MM.1S (cell line): Measurements from ENCODE around the gene CYP4F8.

Experiments
- DNase-seq: peaks from one replicate; pipeline ENCODE4 v3.0.0-alpha.2; 2015
- H2AFZ ChIP-seq: fragments of 300-600 bp; sonication (generic); 2 replicates; pipeline ENCODE4 v1.6.0; 2016; ENCODE audit warnings: antibody characterized with exemption, low read length
- H3F3A ChIP-seq: fragments of 300-600 bp; sonication (generic); 2 replicates; pipeline ENCODE4 v1.6.1; 2016; ENCODE audit warnings: mild to moderate bottlenecking, antibody characterized with exemption, low read length, moderate library complexity, mixed read lengths; ENCODE audit not compliant: insufficient read depth
- H3K27ac ChIP-seq: fragments of 300-600 bp; sonication (generic); 2 replicates; pipeline ENCODE4 v1.5.1; 2016; ENCODE audit warnings: mild to moderate bottlenecking, low read length
- H3K27me3 ChIP-seq: fragments of 300-600 bp; sonication (generic); replicated peaks from 2 replicates; pipeline ENCODE4 v1.6.0; 2016; ENCODE audit warnings: low read length; ENCODE audit not compliant: insufficient read depth
- H3K36me3 ChIP-seq: fragments of 300-600 bp; sonication (generic); replicated peaks from 2 replicates; pipeline ENCODE4 v1.6.1; 2016; ENCODE audit warnings: mild to moderate bottlenecking, low read length, mixed read lengths; ENCODE audit not compliant: insufficient read depth
- H3K4me1 ChIP-seq: fragments of 300-600 bp; sonication (generic); 2 replicates; pipeline ENCODE4 v1.6.1; 2016; ENCODE audit warnings: low read length, mixed read lengths
- H3K4me2 ChIP-seq: fragments of 300-600 bp; sonication (generic); 2 replicates; pipeline ENCODE4 v1.6.0; 2016; ENCODE audit warnings: low read depth, low read length
- H3K4me3 ChIP-seq: fragments of 300-600 bp; sonication (generic); 2 replicates; pipeline ENCODE4 v1.5.1; 2016; ENCODE audit warnings: low read length, mixed read lengths
- H3K79me2 ChIP-seq: fragments of 300-600 bp; sonication (generic); 2 replicates; pipeline ENCODE4 v1.6.1; 2016; ENCODE audit warnings: mixed run types, low read length, mixed read lengths
- H3K9ac ChIP-seq: fragments of 300-600 bp; sonication (generic); 2 replicates; pipeline ENCODE4 v1.6.1; 2016; ENCODE audit warnings: low read length, mixed read lengths
- H3K9me2 ChIP-seq: fragments of 300-600 bp; sonication (generic); replicated peaks from 2 replicates; pipeline ENCODE4 v1.6.1; 2016; ENCODE audit warnings: mild to moderate bottlenecking, low read length, mixed read lengths; ENCODE audit not compliant: insufficient read depth
- H3K9me3 ChIP-seq: fragments of 300-600 bp; sonication (generic); replicated peaks from 2 replicates; pipeline ENCODE4 v1.6.1; 2016; ENCODE audit warnings: mild to moderate bottlenecking, low read length, mixed read lengths; ENCODE audit not compliant: insufficient read depth
- H4K20me1 ChIP-seq: fragments of 300-600 bp; sonication (generic); 2 replicates; pipeline ENCODE4 v1.6.1; 2016; ENCODE audit warnings: mild to moderate bottlenecking, low read length, moderate library complexity, mixed read lengths; ENCODE audit not compliant: insufficient read depth
- EZH2 ChIP-seq: fragments of 300-600 bp; sonication (generic); optimal IDR thresholded peaks from 2 replicates; pipeline ENCODE3; 2017; ENCODE audit warnings: low read depth, mild to moderate bottlenecking, antibody characterized with exemption, low read length, mixed read lengths
- EZH2phosphoT487 ChIP-seq: fragments of 300-600 bp; sonication (generic); IDR thresholded peaks from 2 replicates; pipeline ENCODE4 v1.6.1; 2018; ENCODE audit warnings: antibody characterized with exemption, low read length
- TF ChIP-seq, protein P1 (sequence below): fragments of 300-600 bp; sonication (generic); IDR thresholded peaks from 2 replicates; pipeline ENCODE4 v1.5.1; 2016; ENCODE audit warnings: antibody characterized with exemption, low read length, mixed read lengths

The CYP4F8 gene

DNA sequence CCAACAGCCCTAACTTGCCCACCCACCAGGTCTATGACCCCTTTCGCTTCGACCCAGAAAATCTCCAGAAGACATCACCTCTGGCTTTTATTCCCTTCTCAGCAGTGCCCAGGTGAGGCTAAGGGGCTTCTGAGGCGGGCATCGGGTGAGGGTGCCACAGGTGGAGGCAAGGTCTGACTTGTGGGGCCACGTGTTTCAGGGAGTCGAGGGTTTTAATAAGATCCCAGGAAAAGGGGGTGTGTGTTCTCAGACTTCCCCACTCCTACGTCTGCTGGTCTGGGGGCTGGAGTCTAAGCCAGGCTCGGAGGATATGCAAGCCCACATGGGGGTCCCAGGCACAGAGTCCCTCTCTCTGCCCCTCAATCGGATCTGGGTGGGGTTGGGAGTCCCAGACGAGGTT lies 30.9 kb upstream of the CYP4F8 start:
- H3K9me2 ChIP-seq: no peaks in the 10 kb centered on the region
- no peak overlapping the region; the same call in 1 of the 2 replicates for H3K4me2 ChIP-seq
- no peaks in the 10 kb centered on the region for H3K9me3 ChIP-seq
- TF ChIP-seq EZH2phosphoT487: no peak
- no peak for TF ChIP-seq EZH2
- TF ChIP-seq, protein P1, sequence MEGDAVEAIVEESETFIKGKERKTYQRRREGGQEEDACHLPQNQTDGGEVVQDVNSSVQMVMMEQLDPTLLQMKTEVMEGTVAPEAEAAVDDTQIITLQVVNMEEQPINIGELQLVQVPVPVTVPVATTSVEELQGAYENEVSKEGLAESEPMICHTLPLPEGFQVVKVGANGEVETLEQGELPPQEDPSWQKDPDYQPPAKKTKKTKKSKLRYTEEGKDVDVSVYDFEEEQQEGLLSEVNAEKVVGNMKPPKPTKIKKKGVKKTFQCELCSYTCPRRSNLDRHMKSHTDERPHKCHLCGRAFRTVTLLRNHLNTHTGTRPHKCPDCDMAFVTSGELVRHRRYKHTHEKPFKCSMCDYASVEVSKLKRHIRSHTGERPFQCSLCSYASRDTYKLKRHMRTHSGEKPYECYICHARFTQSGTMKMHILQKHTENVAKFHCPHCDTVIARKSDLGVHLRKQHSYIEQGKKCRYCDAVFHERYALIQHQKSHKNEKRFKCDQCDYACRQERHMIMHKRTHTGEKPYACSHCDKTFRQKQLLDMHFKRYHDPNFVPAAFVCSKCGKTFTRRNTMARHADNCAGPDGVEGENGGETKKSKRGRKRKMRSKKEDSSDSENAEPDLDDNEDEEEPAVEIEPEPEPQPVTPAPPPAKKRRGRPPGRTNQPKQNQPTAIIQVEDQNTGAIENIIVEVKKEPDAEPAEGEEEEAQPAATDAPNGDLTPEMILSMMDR: no peak
- H3K79me2 ChIP-seq: no peaks in the 10 kb centered on the region
- no peak overlapping the region for H3K9ac ChIP-seq
- no peak overlapping the region for H3K27ac ChIP-seq
- H3K27me3 ChIP-seq: peaks cover 76% of the 10 kb centered on the region
- H2AFZ ChIP-seq: no peak overlapping the region
- no peak overlapping the region for H3K4me3 ChIP-seq
- H3K36me3 ChIP-seq: no peaks in the 10 kb centered on the region
- no peaks in the 10 kb centered on the region for H3F3A ChIP-seq
- H4K20me1 ChIP-seq: no peaks in the 10 kb centered on the region
- no peak for DNase-seq
- H3K4me1 ChIP-seq: no peaks in the 10 kb centered on the region

DNA sequence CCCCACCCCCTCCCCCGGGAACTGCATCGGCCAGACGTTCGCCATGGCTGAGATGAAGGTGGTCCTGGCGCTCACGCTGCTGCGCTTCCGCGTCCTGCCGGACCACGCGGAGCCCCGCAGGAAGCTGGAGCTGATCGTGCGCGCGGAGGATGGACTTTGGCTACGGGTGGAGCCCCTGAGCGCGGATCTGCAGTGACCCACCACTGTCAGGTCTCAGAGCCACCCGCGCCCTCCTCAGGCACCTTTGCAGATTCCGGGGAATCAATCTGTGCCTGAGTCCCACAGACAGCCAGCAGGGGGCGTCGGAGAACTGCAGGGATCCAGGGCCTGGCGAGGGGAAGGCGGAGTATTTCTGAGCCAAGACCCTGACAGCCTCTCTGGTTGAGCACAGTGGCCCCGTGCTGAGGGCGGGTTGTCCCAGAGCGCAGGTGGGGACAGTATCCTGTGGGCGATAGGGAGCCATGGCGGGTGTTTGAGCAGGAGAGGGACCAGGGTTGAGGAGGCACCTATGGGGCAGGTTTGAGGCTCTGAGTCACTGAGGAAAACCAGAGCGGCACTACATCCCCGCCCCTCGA lies 30.4 kb upstream of the CYP4F8 start:
- no peaks in the 10 kb centered on the region for H4K20me1 ChIP-seq
- H3K79me2 ChIP-seq: no peaks in the 10 kb centered on the region
- no peak overlapping the region; the same call in 1 of the 2 replicates for H3K4me2 ChIP-seq
- H3K27me3 ChIP-seq: peaks cover 82% of the 10 kb centered on the region
- no peaks in the 10 kb centered on the region for H3K36me3 ChIP-seq
- no peaks in the 10 kb centered on the region for H3K9me2 ChIP-seq
- peak; percentile 63 for DNase-seq
- H3F3A ChIP-seq: no peaks in the 10 kb centered on the region
- TF ChIP-seq EZH2 (no peak), EZH2phosphoT487 (no peak)
- TF ChIP-seq, protein P1: peak; percentile 90
- H3K4me3 ChIP-seq: no peak overlapping the region
- H2AFZ ChIP-seq: no peak overlapping the region
- H3K9me3 ChIP-seq: no peaks in the 10 kb centered on the region
- no peaks in the 10 kb centered on the region for H3K4me1 ChIP-seq
- no peak overlapping the region for H3K27ac ChIP-seq
- H3K9ac ChIP-seq: no peak overlapping the region

DNA sequence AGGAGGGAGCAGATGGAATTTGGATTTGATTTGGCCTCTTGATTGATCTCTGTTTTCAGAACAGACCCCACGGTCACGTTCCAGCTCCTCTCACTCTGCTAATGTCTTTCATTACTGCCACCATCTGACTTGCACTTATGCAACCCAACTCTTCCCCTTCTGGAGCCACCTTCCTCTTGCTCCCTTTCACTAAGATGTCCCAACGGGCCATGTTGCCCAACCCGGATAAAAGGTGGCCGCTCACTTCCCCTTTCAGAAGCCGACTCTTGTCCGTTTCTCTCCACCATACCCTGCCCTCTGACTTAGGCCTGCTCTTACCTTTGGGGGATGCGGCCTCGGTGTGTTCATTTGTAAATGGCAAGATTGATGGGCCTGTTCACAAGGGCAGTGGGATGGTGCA lies 27.4 kb upstream of the CYP4F8 start:
- H3K4me1 ChIP-seq: no peaks in the 10 kb centered on the region
- no peak for DNase-seq
- no peak overlapping the region for H2AFZ ChIP-seq
- no peaks in the 10 kb centered on the region for H3K9me2 ChIP-seq
- no peak overlapping the region for H3K4me3 ChIP-seq
- peaks cover 77% of the 10 kb centered on the region for H3K27me3 ChIP-seq
- no peaks in the 10 kb centered on the region for H4K20me1 ChIP-seq
- no peak overlapping the region for H3K4me2 ChIP-seq
- no peak overlapping the region for H3K9ac ChIP-seq
- no peaks in the 10 kb centered on the region for H3K9me3 ChIP-seq
- H3K79me2 ChIP-seq: no peaks in the 10 kb centered on the region
- no peaks in the 10 kb centered on the region for H3K36me3 ChIP-seq
- no peak overlapping the region for H3K27ac ChIP-seq
- no peak for TF ChIP-seq EZH2phosphoT487
- TF ChIP-seq, protein P1: no peak
- TF ChIP-seq EZH2: no peak
- no peaks in the 10 kb centered on the region for H3F3A ChIP-seq
